ENCODE results near the gene MARK2. TPM values are rescaled to one million over a fixed set of nuclear protein-coding genes. Genes with fewer than 3 reads are reported as not detected.

The MARK2 gene
- total and polyA plus RNA-seq, 2 of the 8 experiments (the other 6 are each of a cell fraction or from before 2014, with no cell fraction given), result 19.3 to 58.5 TPM

GRCh38 chr11:63838150-63838677 lies 696 bp upstream of the MARK2 start (continued):
- TF ChIP-seq CBX8 (IDR thresholded peaks at IDR 0.05; ENCODE audit: borderline replicate concordance, low read depth, low read length) (no peak), TCF12 (IDR thresholded peaks at IDR 0.05; ENCODE audit: low read depth, low read length) (no peak), TEAD4 (IDR thresholded peaks at IDR 0.05; ENCODE audit: low read depth, low read length) (no peak), RFX5 (IDR thresholded peaks at IDR 0.05; ENCODE audit: borderline replicate concordance, low read depth, low read length) (no peak), ATF3 (IDR thresholded peaks at IDR 0.05; ENCODE audit: insufficient read depth, low read depth, low read length) (no peak), CHD2 (IDR thresholded peaks at IDR 0.05; ENCODE audit: low read length) (no peak), HDAC6 (IDR thresholded peaks at IDR 0.05; ENCODE audit: low read depth, low read length) (no peak)
